ENCODE results near the gene GDPD3.
A peak's percentile ranks its signal among the peaks of the same experiment; 100 is the strongest.
"Not testable (repeated sequence)": the region's sequence is repeated elsewhere in the genome, so short reads cannot be mapped to it uniquely, and the experiment has no call there.

The GDPD3 gene

GRCh38 chr16:30122604-30123160 lies 9.3 kb upstream of the GDPD3 start:
- no peak for DNase-seq

- no peak for DNase-seq
Measured at GRCh38 chr16:30121741-30122571, 8.6 kb upstream of the GDPD3 start.

DNA sequence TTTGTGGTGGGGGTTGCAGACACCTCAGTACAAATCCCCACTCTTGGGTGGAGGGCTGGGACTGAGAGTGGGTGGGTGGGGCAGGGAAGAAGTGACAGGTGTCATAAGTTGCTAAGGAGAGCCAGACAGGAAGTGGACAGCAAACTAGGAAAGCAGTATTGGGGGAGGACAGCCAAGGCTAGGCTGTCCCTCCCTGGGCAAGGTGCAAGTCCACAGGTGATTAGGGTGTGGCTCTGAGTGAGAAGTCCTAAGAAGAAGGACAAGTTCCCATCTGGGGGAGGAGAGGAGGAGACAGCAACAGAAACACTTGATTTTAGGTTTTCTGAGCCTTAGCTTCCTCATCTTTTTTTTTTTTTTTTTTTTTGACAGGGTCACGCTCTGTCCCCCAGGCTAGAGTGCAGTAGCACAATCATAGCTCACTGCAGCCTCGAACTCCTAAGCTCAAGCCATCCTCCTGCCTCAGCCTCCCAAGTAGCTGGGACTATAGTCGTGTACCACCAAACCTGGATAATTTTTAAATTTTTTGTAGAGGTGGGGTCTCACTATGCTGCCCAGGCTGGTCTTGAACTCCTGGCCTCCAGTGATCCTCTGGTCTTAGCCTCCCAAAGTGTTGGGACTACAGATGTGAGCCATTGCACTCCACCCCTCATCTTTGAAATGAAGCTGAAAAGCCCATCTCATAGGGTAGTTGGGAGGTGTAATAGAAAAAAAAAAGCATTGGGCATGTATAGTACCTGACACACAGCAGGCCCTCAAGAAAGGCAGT lies 7.2 kb upstream of the GDPD3 start:
- DNase-seq, result no peak

DNA sequence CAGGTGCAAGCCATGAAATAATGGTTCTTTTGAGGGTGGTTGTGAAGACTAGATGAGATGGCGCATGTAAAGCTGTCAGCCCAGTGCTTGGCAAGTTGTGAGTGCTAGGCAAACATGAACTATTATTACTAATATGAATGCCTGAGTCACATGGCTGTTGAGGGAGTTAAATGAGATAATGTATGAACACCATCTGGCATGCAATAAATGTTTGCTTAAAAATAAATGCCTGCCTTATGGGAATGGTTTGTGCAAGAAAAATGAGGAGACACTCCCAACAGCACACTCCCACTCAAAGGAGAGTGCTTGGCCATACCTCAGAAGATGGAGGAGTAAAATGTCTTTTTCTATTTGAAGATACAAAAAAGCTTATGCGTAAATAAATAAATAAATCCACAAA lies 6.1 kb upstream of the GDPD3 start:
- DNase-seq, result no peak

DNA sequence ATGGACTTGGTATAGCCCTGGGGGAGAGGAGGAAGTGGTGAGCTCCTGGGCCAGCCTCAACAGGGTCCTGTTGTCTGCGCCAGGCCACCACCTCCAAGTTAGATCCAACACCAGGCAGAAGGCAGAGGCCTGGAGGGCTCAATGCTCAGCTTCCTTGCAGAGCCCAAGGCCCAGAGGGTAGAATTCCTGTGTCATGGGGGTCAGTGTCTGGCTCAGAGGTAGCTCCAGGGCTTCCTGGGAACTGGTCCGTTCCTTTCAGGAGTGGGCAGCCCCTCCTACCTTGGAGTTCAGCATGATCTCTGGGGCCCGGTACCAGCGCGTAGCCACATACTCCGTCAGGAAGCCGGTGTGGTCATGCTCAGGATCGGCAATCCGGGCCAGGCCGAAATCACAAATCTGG lies 4.4 kb upstream of the GDPD3 start:
- no peak for DNase-seq

GRCh38 chr16:30116291-30117207 lies 3.2 kb upstream of the GDPD3 start:
- DNase-seq, result no peak

DNA sequence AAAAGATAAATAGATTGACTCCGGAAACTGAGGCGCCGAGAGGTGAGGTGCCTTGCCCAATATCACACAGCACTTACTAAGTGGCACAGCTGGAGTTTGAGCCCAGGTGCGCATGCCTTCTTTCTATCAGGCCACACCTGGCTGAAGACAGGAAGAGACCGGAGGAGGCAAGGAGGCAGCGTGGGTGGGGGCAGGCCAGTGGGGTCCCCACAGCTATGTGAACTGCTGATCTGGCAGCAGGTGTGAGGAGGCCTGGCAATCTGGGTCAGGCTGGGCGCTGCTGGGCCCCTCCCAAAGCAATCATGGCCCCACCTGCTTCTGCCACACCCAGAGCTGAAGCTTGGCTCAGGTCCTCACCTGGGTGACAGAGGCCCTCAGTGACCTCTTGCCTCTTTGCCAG lies 1.9 kb upstream of the GDPD3 start:
- DNase-seq, result no peak

- not testable (repeated sequence) for DNase-seq
Measured at GRCh38 chr16:30114833-30115232, 1.5 kb upstream of the GDPD3 start.

- DNase-seq, result no peak
Measured at GRCh38 chr16:30114411-30114810, 1.1 kb upstream of the GDPD3 start.

GRCh38 chr16:30113711-30114333 lies 485 bp upstream of the GDPD3 start:
- no peak for DNase-seq

- no peak for DNase-seq
Measured at GRCh38 chr16:30112197-30113030, 923 bp downstream of the GDPD3 start.

GRCh38 chr16:30110661-30111060 lies 2.7 kb downstream of the GDPD3 start:
- DNase-seq, result no peak

DNA sequence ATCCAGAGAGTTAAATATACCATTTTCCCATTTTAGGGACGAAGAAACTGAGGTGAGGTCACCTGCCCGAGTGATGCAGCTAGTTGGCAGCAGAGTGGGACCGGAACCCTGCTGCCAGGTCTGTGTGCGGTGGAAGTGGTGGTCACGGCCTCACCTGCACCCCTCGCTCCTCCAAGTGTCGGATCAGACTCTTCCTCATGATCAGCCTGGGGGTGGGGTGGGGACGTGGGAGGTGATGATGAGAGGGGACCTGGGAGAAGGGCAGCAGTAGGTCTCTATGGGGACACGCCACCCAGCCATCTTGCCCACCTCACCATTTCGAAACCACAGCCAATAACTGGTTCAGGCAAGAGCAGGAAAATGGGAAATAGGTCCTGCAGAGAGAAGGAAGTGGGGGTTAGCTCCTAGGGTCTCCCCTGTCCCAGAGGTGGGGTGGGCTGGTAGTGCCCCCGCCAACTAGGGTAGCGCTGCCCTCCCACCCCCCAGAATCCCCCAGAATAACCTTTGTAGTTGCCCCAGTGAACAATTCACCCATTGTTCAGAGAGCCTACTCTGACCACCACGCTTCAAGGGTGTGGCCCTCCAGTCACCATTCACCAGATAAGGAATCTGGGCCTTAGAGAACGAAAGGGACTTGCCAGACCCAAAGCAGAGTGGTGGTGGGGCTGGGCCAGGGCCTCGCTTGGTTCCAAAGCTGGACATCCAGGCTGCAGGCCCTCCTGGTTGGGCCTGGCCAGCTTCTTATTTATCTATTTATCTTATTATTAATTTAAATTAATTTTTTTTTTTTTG lies 5.1 kb downstream of the GDPD3 start:
- DNase-seq, result no peak

- DNase-seq, result no peak
Measured at GRCh38 chr16:30104492-30104891, 8.8 kb downstream of the GDPD3 start.

- no peak for DNase-seq
Measured at GRCh38 chr16:30104090-30104489, 9.2 kb downstream of the GDPD3 start.

- DNase-seq, result no peak
Measured at GRCh38 chr16:30096862-30097563, 16.3 kb downstream of the GDPD3 start.

DNA sequence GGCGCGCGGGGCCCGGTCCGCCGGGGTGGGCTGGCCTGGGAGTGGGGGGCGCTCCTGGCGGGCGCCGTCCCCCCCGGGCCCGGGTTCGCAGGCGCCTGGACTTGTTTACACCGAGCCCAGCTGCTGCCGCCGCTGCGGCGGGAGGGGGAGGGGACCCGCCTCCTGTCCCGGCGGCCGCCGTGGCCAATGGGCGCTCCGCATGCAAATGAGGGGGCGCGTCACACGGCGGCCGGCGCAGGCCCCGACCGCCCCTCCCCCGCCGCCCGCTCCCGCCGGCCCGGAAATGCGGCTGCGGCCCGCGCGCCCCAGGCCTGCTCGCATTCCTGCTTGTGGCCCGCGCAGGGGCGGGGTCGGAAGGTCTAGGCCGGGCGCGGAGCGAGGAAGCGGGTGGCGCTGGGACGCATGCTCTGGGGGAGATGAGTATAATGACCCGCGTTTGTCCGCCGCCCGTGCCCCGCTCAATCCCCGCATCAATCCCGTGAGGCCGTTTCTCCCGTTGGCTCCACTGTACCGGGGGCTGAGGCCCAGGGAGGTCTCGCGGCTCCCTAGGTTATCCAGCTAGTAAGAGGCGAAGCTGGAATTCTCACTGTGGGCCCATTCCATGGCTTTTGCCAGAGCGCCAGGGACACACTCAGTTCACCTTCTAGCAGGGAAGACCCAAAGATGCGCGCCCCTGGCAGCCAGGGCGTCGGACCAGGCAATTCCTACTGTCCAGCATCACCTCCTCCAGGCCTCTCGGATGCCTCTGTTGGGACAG lies 17.1 kb downstream of the GDPD3 start, which contains the start of gene YPEL3:
Gene YPEL3 (minus strand): TSS at position 109 of the 757 bp plus-strand sequence. CDS start 731 bp downstream, outside the sequence.
- DNase-seq, result peak; percentile 59

- no peak for DNase-seq
Measured at GRCh38 chr16:30095166-30096078, 17.9 kb downstream of the GDPD3 start.
